C1 segment of cervical spinal cord (tissue), 14 donors: ENCODE data around the gene KRTAP10-5.
"Not testable (repeated sequence)": the region's sequence is repeated elsewhere in the genome, so short reads cannot be mapped to it uniquely, and the experiment has no call there.

Experiments
- DNase-seq, 14 donors: peaks; one replicate each; lab custom pipeline; 2025; lab: John Stamatoyannopoulos, UW

Gene KRTAP10-5

DNA sequence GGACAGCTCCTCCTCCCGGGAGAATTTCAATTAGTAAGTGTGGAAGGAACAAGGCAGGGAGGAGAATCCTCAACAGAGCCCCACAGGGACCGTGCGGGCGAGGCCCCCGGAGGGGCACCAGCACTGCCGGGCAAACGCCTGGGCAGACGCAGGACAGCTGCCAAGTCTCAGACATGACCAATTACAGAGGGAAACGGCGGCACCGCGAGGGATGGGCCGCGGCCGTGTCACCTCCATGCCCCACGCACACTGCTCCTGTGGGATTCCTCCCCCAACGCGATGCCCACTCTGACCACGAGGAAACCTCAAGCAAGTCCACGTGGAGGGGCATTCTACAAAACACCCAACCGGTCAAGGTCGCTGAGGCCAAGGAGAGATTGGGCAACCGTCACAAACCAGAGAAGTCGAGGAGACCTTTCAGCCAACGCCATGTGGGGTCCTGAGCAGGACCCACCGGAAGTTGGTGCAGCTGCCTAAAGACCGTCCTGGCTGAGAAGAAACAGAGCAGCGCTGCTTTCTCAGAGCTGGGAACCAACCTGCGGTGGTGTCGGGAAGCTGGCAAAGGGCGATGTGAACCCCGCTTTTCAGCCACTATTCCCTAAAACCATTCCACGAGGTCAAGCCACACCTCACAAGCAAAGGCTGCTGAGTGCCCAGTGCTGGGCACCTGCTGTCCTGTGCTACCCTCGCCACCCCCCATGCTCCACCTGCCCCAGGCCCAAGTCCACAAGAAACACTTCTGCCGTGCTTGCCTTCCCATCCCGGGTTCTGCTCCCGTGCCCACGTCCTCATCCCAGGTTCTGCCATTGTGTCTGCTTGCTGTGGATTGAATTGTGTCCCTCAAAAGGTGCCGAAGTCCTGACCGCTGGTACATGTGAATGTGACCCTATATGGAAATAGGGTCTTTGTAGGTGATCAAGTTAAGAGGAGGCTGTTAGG lies 8.3 kb downstream of the KRTAP10-5 start:
- DNase-seq, result no peak

DNA sequence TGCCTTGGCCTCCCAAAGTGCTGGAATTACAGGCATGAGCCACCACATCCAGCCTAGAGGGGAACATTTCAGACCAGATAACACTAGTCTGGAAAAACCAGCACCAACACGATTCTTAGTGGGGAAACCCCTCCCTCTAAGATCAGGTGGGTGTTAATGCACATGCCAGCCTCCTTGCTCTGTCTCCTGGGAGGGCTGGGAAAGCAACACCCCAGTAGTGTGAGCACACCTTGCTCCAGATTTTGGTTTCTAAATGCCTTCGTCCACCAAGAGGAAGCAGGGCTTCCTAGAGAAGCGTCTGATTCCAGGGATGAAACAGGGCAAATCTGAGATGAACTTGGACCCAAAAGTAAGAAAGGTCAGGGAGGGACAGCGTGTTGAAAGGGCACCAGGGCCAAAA lies 9.1 kb downstream of the KRTAP10-5 start:
- no peak for DNase-seq

DNA sequence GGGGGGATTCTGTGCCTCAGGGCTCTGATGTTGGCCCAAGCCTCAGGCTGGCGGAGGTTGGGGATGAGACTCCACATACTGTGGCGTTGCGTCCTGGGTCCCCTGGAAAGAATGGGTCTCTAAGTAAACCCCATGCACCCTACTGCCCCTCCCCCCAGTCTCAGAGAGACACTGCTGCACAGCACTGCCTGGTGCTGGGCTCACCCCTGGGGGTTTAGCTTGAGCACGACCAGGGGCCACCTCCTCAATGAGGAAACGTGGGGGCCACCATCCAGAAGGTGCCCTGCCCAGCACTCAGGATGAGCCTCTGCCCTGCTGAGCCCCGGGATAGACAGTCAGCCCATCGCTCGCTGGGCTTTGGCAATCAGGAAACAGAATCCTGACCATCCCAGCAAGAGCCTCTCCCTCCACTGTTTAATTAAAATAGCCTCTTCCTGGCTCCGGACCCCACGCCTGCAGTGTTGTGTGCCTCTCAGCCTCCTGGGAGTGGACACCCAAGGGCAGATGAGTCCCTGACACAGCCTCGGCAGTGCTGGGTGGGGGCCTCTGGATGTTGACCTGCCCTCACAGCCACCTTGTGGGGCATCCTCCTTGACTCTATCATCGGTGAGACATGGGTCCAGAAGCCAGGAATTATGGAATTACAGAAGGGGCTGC lies 10.4 kb downstream of the KRTAP10-5 start:
- DNase-seq, result no peak

DNA sequence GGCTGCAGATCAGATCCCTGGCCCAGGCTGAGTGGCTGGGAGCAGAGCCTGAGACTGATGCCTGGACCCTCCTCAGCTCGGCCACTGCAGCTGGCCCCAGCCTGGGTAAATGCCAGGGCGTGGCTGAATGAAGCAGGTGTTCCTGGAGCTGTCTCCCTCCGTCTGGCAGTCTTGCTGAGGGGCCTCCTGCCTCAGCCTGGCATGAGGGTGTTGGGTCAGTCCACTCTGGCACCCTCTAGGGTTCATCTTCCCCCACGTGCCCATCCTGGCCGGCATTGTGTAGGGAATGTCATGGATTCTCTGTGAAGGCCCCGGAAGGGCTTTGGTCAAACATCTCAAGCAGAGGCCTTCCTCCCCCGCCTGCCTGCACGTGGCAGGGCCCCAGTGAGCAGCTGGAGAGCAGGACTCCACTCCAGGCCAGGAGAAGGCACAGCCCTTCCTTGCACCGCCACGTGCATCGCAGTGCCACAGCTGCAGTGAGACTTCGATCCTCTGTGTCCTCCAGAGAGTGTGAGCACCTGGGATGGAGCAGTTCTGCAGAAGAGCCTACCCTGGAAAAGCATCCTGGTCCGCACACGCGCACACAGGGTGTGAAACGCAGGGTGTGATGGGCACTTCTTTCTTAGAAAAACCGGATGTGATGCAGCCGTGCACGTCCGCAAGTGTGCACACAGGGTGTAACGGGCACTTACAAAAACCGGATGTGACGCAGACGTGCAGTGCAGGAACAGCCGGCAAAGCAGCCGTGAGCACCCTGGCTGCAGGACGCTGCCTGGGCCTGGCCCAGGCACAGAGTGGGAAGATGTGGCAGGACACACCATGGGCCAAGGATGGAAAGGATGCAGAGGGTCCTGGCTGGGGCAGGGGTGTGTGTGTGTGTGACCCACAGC lies 11.5 kb downstream of the KRTAP10-5 start:
- no peak for DNase-seq

DNA sequence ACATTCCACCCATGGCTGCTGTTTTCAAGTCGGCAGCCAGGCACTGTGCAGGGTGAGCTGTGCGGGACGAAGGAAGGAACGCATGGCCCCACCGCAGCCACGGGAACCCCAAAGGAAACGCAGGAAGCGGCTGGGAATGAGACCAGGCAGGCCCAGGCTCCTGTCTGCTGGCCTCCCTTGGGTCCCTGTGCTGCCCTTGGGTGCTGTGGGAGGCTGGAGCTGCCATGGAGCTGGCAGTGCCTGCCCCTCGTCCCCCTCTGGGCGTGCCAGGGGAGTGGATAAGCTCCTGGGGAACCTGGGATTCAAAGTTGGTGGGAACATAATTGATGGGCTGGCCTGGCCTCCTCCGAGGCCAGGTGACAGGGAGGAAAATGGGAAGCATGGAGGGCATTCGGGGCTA lies 12.1 kb downstream of the KRTAP10-5 start:
- DNase-seq, result no peak

DNA sequence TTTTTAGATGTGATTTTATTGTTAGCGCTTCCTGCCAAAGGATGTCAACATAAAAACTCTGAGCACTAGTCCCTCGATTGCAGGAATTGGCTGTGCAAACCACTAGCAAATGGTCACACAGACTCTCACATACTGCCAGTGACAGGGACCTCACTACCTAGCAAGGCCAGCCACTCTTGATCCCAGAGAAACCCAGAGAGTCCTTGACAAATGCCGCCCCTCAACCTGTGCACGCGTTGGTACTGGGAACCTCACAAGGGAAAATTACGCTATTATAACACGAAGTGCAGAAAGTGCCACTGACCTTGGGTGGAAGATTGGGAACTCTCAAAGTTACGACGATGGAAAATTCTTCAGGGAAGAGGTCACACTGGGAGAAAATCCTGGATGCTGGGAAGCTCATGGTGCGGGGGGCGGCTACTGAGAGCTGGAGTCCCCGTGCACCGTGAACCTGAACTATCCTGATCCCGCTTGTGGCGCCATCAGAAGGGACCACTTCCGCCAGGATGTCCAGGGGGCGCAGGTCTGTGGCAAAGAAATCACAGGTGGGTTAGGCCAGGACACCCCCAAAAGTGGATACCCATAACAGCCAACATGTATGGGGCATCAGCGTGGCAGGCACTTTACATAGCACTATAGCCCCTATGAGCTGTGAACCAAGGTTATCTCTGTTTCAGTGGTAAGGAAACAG lies 12.8 kb downstream of the KRTAP10-5 start:
- DNase-seq, result no peak

DNA sequence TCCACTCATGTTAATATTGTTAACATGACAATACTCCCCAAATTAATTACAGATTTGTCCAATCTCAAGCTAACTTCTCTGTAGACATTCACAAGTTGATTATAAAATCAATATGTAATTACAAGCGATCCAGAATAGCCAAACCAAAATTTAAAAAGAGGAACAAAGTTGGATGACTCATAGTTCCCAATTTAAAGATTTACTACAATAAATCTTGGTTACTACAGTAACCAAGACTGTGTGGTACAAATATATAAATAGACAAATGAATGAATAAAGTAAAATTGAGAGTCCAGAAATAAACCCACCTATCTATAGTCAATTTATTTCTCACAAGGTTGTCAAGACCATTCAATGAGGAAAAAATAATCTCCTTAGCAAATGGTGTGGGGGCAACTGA lies 14.0 kb downstream of the KRTAP10-5 start:
- no peak for DNase-seq

DNA sequence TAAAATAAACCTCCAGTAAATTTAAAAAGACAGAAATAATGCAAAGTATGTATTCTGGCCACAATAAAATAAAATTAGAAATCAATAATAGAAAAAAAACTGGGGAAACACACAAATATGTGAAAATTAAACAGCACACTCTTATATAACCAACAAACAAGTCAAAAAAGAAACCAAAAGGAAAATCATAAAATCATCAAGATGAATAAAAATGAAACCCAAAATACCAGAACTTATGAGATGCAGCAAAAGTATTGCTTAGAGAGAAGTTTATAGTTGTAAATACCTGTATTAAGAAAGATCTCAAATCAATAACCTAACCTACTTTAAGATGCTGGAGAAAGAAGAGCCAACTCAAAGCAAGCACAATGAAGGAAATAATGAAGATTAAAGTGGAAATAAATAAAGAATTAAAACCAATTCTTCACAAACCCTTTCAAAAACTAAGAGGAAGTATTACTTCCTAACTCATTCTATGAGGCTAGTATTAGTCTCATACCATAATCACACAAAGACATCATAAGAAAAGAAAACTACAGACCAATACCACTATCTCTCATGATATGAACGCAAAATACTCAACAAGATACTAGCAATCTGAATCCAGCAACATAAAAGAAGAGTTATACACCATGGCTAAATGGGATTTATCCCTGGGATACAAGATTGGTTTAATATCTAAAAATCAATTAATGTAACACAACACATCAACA lies 15.4 kb downstream of the KRTAP10-5 start:
- no peak for DNase-seq

DNA sequence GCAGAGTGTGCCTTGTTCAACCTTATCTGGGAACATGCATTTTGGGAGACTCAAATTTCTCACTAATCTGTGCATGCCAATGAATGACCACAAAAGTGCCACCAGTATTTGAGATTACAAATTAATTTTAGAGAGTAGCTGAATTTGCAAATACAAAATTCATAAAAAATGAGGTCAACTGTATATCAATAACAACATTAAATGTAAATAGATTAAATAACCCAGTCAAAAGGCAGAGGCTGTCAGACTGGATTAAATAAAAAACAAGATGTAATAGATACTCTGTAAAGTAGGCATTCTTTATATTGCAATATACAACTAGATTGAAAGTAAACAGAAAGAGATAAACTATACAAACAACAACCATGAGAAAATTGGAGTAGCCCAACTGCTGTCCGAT lies 16.3 kb downstream of the KRTAP10-5 start:
- DNase-seq, result no peak

DNA sequence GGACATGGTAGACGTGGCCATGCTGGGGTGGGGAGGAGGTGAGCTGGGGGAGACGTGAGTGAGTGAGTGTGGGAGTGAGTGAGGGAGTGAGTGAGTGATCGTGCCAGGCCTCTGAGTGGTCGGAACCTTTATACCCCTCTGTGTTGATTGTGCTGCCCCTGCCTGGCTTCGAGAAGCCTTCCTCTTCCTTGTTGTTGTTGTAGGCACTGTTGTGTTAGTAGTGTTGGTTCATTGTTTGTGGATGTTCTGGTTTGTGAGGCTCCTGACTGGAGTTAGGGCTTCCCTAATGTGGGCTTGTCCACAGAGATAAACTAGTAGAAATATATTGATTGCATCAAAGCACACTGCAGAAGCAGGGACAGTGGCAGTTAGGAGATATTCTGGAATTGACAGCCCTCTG lies 21.7 kb downstream of the KRTAP10-5 start, which contains the start of gene KRTAP10-3:
Gene KRTAP10-3 (minus strand): TSS at position 101 of the 400 bp plus-strand sequence. CDS start 80 bp downstream, at position 21.
- DNase-seq, result no peak

DNA sequence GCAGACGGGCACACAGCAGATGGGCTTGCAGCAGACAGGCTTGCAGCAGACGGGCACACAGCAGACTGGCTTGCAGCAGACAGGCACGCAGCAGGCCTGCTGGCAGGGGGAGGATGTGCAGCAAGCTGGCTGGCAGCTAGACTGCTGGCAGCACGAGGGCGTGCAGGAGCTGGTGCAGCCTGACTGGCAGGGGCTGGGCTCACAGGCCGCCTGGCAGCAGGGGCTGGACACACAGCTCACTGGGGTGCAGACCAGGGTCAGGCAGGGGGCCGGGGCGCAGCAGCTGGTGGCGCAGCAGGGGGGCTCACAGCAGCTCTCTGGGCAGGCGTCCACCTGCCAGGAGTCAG lies 22.1 kb downstream of the KRTAP10-5 start:
- not testable (repeated sequence) for DNase-seq

DNA sequence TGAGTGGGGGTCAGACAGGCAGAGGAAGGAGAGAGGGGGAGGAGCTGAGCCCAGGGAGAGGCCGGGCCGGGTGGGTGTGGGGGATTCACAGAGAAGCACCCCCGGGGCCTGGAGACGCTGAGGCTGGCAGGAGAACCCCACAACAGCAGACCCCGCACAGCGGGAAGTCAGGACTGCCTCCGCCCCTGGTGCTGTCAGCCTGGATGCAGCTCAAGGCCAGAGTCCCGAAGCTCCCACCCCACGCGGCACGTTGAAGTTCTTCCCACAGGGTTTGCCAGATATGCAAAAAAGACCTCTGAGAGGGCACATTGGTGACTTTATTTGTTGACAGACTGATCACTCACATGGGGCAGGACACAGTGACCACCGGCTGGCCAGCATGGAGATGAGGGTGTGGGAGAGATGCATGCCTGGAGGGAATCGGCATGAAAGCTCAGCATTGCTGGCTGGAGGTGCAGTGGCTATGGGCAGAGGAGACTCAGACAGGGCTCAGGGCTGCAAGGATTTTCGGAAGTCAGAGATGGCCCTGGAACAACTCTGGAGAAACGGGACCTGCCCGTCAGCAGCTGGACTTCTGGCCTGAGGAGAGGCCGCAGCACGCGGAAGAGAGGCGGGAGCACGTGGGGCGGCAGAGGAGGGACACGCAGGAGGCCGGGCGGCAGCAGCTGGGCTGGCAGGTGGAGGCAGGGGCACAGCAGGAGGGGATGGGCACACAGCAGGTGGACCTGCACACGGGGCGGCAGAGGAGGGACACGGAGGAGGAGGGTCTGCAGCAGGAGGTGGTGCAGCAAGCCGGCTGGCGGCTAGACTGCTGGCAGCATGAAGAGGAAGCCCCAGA lies 22.7 kb downstream of the KRTAP10-5 start:
- DNase-seq, result no peak

DNA sequence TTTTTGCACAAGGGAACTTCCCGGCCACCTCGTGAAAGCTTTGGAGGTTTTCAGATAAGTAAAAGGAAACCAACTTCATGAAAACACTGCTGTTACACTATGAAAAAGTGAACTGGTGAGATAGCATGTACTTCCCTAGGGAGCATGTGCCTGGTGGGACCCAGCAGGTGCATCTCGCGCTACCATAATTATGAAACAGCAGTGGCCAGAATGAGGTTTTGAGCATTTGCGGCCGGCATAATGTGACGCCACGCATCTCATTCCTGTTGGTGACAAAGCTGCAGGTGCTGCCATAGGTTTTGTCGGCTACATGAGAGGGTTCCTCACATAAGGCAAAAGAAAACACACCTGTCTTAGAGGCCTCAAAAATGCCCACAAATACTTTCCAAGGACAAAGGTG lies 23.5 kb downstream of the KRTAP10-5 start:
- DNase-seq, result no peak

DNA sequence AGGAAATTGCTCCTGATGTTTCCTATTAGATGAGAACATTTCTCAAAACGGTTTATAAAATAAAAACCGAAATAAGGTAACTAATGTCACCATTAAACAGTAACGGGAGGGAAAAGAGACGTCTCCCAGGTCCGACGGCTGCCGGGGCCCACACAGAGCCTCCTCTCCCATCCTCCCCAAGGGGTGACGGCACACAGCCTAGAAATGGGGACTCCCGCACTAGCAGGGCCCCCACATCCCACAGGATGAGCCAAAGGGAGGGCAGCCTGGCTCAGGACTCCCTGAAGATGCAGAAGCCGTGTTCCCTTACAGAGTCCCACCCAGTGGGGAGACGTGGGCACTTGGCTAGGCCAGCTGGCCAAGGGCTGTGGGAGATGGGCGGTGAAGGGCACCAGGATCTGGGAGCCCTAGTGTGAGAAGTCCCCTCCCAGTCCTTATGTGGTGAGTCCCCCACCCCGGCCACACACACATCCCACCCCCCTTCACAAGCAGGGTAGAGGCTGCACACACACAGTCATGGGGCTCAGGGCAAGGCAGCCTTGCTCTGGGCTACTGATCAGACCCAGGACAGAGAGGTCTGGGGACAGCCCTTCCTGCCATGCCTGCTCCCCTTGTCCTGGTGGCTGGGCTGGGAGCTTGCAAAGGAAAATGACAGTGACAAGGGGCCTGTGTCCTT lies 25.1 kb downstream of the KRTAP10-5 start:
- no peak for DNase-seq

DNA sequence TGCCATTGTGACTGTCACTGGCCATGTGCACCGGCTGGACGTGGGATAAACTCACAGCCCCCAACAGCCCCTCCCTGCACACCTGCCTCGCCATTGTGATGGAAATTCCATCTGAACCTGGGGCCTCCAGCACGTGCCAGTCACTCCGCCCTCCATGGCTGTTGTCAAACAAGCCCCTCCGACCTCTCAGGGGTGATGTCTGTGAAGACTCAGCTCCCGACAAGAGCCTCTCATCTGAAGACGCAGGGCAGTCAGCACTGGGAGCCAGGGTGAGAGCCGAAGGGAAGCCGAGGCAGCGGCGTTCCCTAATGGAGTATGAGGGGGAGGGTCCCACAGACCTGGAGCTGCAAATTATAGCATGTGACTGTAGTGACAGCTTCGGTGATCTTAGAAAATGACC lies 27.7 kb downstream of the KRTAP10-5 start:
- DNase-seq, result no peak

DNA sequence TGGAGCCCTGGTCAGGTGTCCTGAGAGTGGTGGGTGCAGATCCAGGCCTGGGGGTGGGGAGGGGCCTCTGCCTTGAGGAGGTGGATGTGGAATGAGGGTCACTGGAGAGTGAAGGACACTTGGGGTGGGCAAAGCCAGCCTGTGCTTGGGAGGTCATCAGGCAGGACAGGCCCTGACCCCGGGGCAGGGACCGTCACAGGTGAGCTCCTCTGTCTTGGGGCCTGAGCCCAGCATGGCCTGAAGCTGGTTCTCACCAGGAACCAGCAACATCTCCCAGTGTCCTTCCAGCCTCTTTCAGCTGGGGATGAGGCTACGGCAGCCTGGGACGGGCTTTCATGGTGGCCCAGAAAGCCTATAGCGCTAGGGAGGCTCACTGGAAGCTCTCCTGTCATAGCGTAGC lies 28.3 kb downstream of the KRTAP10-5 start:
- no peak for DNase-seq

DNA sequence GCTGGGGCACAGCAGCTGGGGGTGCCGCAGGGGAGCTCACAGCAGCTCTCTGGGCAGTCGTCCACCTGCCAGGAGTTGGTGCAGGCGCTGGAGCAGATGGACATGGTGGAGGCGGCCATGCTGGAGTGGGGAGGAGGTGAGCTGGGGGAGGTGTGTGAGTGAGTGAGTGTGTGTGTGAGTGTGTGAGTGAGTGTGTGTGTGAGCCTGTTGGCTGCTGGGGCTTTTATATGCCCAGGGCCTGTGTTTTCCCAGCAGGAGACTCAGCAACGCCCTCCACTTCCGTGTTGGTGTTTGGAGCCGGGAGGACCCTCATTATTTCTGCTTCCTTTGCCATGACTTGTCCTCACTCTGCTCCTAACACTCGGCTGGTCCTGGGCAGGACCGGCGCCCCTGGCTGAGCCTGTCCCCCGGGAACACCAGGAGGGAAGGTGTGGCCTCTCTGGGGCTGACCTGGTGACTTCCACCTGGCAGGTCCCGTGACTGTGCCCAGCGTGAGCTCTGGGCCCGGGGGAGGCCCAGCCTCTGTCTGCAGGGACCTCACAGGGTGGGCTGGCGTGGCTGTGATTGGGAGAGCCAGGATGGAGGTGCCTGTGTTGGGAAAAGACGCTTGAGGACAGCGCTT lies 29.0 kb downstream of the KRTAP10-5 start, which contains the start of gene KRTAP10-2:
Gene KRTAP10-2 (minus strand): TSS at position 166 of the 622 bp plus-strand sequence. CDS start 47 bp downstream, at position 119.
- DNase-seq, result no peak

DNA sequence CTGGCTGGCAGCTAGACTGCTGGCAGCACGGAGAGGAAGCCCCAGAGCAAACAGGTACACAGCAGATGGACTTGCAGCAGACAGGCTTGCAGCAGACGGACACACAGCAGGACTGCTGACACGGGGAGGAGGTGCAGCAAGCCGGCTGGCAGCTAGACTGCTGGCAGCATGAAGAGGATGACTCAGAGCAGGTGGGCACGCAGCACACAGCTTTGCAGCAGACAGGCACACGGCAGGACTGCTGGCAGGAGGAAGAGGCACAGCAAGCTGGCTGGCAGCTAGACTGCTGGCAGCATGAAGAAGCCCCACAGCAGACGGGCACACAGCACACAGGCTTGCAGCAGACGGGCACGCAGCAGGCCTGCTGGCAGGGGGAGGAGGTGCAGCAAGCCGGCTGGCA lies 29.6 kb downstream of the KRTAP10-5 start:
- DNase-seq, result peak in 1 of 14 donors; percentile 16

DNA sequence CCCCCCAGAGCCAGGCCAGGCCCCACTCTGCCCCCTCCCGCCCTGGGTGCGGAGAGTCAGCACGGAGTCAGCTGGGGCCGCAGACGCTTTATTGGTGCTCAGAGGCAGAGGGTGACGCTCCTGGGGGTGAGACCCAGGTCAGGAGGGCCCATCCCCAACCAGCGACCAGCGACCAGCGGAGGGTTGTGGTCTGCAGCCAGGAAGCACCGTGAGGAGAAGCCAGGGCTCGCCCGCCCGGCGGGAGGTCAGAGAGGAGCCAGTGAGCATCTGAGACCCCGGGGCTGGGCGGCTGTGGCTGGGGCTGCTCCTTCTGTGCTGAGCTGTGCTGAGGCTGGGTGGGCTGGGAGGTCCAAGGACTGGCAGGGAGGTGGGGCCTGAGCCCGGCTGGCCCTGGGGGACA lies 30.1 kb downstream of the KRTAP10-5 start:
- DNase-seq, result not testable (repeated sequence)
